Measurements from ENCODE around the gene RPAP2. TPM values are rescaled to one million over a fixed set of nuclear protein-coding genes. Genes with fewer than 3 reads are reported as not detected.
A peak's percentile ranks its signal among the peaks of the same experiment; 100 is the strongest.

RPAP2 gene
- total and polyA plus RNA-seq, 8 donors, result 19.3 to 33.8 (median 29.7) TPM

DNA sequence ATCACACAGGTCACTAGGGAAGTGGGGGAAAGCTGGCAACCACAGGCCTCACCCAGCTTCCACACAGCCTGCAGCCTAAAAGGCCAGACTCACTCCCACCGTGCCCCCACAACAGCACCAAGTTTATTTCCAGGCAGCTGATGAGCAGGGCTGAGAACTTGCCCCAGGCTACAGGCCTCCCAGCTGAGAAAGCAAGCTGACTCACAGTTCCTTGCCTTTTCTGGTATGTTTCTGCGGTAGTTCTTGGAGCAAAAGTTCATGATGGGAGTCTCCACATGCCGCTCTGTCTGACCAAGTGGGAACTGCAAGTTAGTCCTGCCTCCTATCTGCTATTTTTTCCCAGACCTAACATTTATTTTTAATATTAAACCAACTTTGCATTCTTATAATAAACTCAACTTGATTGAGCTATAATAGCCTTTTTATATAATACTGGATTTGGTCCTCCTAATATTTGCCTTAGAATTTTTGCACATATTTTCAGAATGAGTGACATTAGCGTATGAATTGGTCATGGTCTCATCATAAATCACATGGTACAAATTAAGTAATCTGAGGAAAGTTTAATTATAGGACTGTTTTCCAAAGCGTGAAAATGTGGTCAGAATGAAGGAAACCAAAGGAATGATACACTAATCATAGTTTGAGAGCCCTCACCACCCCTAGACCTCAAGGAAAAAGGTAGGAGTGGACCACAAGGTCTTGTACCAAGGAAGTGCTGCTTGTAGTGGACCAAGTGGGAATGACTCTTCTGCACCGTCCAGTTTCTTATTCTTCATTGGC lies 30.7 kb downstream of the RPAP2 start:
- DNase-seq (no peak), ATAC-seq (no peak)
- no peak for TF ChIP-seq CTCF (IDR thresholded peaks at IDR 0.05)

GRCh38 chr1:92333668-92334067 lies 34.8 kb downstream of the RPAP2 start:
- Histone ChIP-seq H3K4me3 (no peak overlapping the region), H3K27me3 (no peaks in the 10 kb centered on the region), H3K36me3 (peaks cover 0 to 34% of the 10 kb centered on the region in 2 donors), H3K27ac (no peak overlapping the region), H3K4me1 (no peaks in the 10 kb centered on the region), H3K9me3 (peaks cover 0 to 1% of the 10 kb centered on the region in 2 donors)
- TF ChIP-seq CTCF (IDR thresholded peaks at IDR 0.05), result no peak
- DNase-seq (no peak), ATAC-seq (no peak)
- intact Hi-C loops (cut with DNase I), result no loop called here

More for the DNA sequence above, 30.7 kb downstream of the RPAP2 start:
- H3K4me1 ChIP-seq, result no peaks in the 10 kb centered on the region
- intact Hi-C loops (cut with DNase I), result no loop called here
- H3K27ac ChIP-seq, result no peak overlapping the region
- H3K27me3 ChIP-seq, result no peaks in the 10 kb centered on the region
- H3K4me3 ChIP-seq, result no peak overlapping the region
- H3K9me3 ChIP-seq, result peaks cover 6 to 34% of the 10 kb centered on the region in 2 donors
- H3K36me3 ChIP-seq, result peaks cover 0 to 59% of the 10 kb centered on the region in 2 donors

DNA sequence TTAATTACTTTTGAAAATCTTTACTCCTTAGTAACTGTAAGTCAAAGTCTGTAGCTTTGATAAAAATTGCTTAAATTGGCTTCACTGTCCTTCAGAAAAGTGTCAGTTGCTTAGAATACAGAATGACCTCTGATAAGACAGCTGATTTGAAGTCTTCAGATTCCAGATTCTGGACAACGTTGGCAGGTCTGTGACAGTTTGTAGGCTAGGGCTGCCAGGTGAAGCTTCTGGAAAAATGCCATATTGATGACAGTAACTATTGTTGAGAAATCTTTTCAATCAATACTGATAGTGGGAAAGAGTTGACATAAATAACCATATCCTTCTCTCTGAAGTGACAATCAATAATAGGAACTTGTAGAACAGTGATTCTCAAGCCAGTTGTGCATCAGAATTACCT lies 41.3 kb downstream of the RPAP2 start:
- Histone ChIP-seq H3K9me3 (no peaks in the 10 kb centered on the region), H3K27me3 (no peaks in the 10 kb centered on the region), H3K27ac (no peak overlapping the region), H3K36me3 (peaks cover 0 to 26% of the 10 kb centered on the region in 2 donors), H3K4me1 (no peaks in the 10 kb centered on the region), H3K4me3 (no peak overlapping the region)
- intact Hi-C loops (cut with DNase I), result no loop called here
- ATAC-seq (no peak), DNase-seq (no peak)
- TF ChIP-seq CTCF (IDR thresholded peaks at IDR 0.05), result no peak

DNA sequence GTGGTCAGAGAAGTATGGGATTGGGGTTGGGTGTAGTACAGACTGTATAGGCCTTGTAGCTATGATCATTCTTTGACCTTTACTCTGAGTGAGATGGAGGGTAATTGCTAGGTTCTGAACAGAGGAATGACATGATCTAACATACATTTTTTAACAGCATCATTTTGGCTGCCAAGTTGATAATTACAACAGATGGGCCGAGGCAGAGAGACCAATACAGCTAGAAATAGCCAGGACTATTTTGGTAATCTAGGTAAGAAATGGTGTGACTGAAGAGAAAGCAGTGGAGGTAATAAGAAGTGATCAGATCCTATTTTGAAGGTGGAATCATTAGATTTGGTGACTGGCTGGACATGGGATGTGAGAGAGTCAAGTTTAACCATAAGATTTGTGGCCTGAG lies 43.5 kb downstream of the RPAP2 start:
- DNase-seq (no peak), ATAC-seq (no peak)
- Histone ChIP-seq H3K4me1 (no peaks in the 10 kb centered on the region), H3K27ac (no peak overlapping the region), H3K36me3 (peaks cover 0 to 24% of the 10 kb centered on the region in 2 donors), H3K4me3 (no peak overlapping the region), H3K9me3 (no peaks in the 10 kb centered on the region), H3K27me3 (no peaks in the 10 kb centered on the region)
- no peak for TF ChIP-seq CTCF (IDR thresholded peaks at IDR 0.05)
- intact Hi-C loops (cut with DNase I), result no loop called here

DNA sequence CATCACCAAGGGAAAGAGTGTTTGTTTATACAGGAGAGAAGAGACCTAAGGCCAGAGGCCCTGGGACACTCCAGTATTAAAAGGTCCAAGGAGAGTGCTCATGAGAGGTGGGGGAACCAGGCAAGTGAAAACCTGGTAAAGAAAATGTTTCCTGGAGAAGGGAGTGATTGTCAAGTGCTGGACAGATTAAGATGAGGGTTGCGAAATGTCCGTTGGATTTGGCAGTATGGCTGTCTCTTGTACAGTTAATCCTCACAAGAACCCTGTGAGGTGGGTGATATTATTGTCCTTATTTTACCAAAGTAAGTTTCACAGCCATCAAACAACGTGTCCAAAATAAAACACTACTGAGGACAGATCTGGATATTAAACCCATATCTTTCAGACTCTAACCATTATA lies 44.2 kb downstream of the RPAP2 start:
- Histone ChIP-seq H3K27ac (no peak overlapping the region), H3K27me3 (no peaks in the 10 kb centered on the region), H3K4me3 (no peak overlapping the region), H3K9me3 (no peaks in the 10 kb centered on the region), H3K36me3 (peaks cover 0 to 30% of the 10 kb centered on the region in 2 donors), H3K4me1 (no peaks in the 10 kb centered on the region)
- DNase-seq, result peak in 1 of 4 donors; percentile 1
- no peak for ATAC-seq
- intact Hi-C loops (cut with DNase I), result no loop called here
- TF ChIP-seq CTCF (IDR thresholded peaks at IDR 0.05), result no peak

Measured in left lung (tissue), 10 donors.